Measurements from ENCODE around the gene ACTL7A. TPM values are rescaled to one million over a fixed set of nuclear protein-coding genes. Genes with fewer than 3 reads are reported as not detected.

The ACTL7A gene
- total RNA-seq, 4 donors from 2014 or later = not detected

- intact Hi-C loops (cut with DNase I; ENCODE audit: low total_unique reads) = no loop called here
- H3K4me3 ChIP-seq (ENCODE audit: low read depth, poor library complexity, severe bottlenecking) = no peak overlapping the region
- TF ChIP-seq CTCF (IDR thresholded peaks at IDR 0.05) (no peak), POLR2A (IDR thresholded peaks at IDR 0.05) (no peak)
- DNase-seq (ENCODE audit: low spot score in 2 of 2) = no peak
These were observed 48.3 kb downstream of the ACTL7A start for GRCh38 chr9:108910402-108910801.

- intact Hi-C loops (cut with DNase I; ENCODE audit: low total_unique reads) = no loop called here
- WGBS, 2 donors = 85 to 87% methylated on average over 2 of the region's 2 CpGs
- no peak for DNase-seq (ENCODE audit: low spot score in 2 of 2)
- TF ChIP-seq POLR2A (IDR thresholded peaks at IDR 0.05) = no peak
- no peak for TF ChIP-seq CTCF (IDR thresholded peaks at IDR 0.05)
- H3K4me3 ChIP-seq (ENCODE audit: low read depth, poor library complexity, severe bottlenecking) = no peak overlapping the region
These were observed 48.8 kb downstream of the ACTL7A start for GRCh38 chr9:108910914-108911313.

GRCh38 chr9:108911820-108912219, 49.8 kb downstream of the ACTL7A start:
- TF ChIP-seq POLR2A (IDR thresholded peaks at IDR 0.05) (no peak), CTCF (IDR thresholded peaks at IDR 0.05) (no peak)
- 38 to 41% methylated on average over 1 of the region's 1 CpG for WGBS, 2 donors
- no peak for DNase-seq (ENCODE audit: low spot score in 2 of 2)
- intact Hi-C loops (cut with DNase I; ENCODE audit: low total_unique reads) = no loop called here
- H3K4me3 ChIP-seq (ENCODE audit: low read depth, poor library complexity, severe bottlenecking) = no peak overlapping the region

Other genes with a start within 250 kb of the ACTL7A start
- gene ACTL7B, start 6.3 kb upstream of the ACTL7A start, total RNA-seq = not detected
- 10 to 100 TPM in 3 of 4 donors, 1 to 10 TPM in 1; 10.0 to 27.2 (median 19.1) TPM for gene ELP1, start 71.9 kb downstream of the ACTL7A start, total RNA-seq
- 10 to 100 TPM in 3 of 4 donors, 1 to 10 TPM in 1; 9.9 to 16.7 (median 10.1) TPM for gene ABITRAM, start 72.1 kb downstream of the ACTL7A start, total RNA-seq
- 10 to 100 TPM; 15.1 to 21.7 (median 17.6) TPM for gene CTNNAL1, start 151.2 kb downstream of the ACTL7A start, total RNA-seq

All from lower leg skin (tissue), 4 donors.